Activated gamma-delta T cell treated with anti-CD3 and anti-CD28 coated beads, Interleukin-2, amount 50 U/mL, for 16 hours (primary cell): ENCODE results near the gene FBXO31.
A peak's percentile ranks its signal among the peaks of the same experiment; 100 is the strongest.

Source experiments
- DNase-seq: peaks from one replicate; pipeline ENCODE4 v3.0.0-alpha.2; 2020; ENCODE audit warnings: low read depth

Gene FBXO31

GRCh38 chr16:87383505-87384161 is at the start of gene FBXO31:
Gene FBXO31, minus strand, starts transcription at chr16:87383776. Its CDS starts 32 bp downstream, at chr16:87383744.
- peak; percentile 83 for DNase-seq

- DNase-seq, result no peak
Observed at GRCh38 chr16:87432330-87432915, 48.8 kb upstream of the FBXO31 start.

- no peak for DNase-seq
Observed at GRCh38 chr16:87431926-87432325, 48.4 kb upstream of the FBXO31 start.

- no peak for DNase-seq
Observed at GRCh38 chr16:87426423-87427215, 43.0 kb upstream of the FBXO31 start.

GRCh38 chr16:87425941-87426340 is 42.4 kb upstream of the FBXO31 start:
- no peak for DNase-seq

- no peak for DNase-seq
Observed at GRCh38 chr16:87424266-87424665, 40.7 kb upstream of the FBXO31 start.

GRCh38 chr16:87423429-87423828 is 39.9 kb upstream of the FBXO31 start:
- DNase-seq, result no peak

- DNase-seq, result no peak
Observed at GRCh38 chr16:87422106-87422505, 38.5 kb upstream of the FBXO31 start.

GRCh38 chr16:87421003-87421912 is 37.7 kb upstream of the FBXO31 start:
- no peak for DNase-seq

- DNase-seq, result no peak
Observed at GRCh38 chr16:87420026-87421002, 36.7 kb upstream of the FBXO31 start.

GRCh38 chr16:87418644-87419043 is 35.1 kb upstream of the FBXO31 start:
- no peak for DNase-seq

- no peak for DNase-seq
Observed at GRCh38 chr16:87418216-87418615, 34.6 kb upstream of the FBXO31 start.

- no peak for DNase-seq
Observed at GRCh38 chr16:87417528-87417910, 33.9 kb upstream of the FBXO31 start.

GRCh38 chr16:87416826-87417527 is 33.4 kb upstream of the FBXO31 start:
- no peak for DNase-seq

GRCh38 chr16:87415441-87415840 is 31.9 kb upstream of the FBXO31 start:
- no peak for DNase-seq

- DNase-seq, result no peak
Observed at GRCh38 chr16:87414251-87414680, 30.7 kb upstream of the FBXO31 start.

- no peak for DNase-seq
Observed at GRCh38 chr16:87412996-87413421, 29.4 kb upstream of the FBXO31 start.

- no peak for DNase-seq
Observed at GRCh38 chr16:87412371-87412995, 28.9 kb upstream of the FBXO31 start.

- no peak for DNase-seq
Observed at GRCh38 chr16:87411375-87412271, 28.0 kb upstream of the FBXO31 start.
